Activated CD8-positive, alpha-beta memory T cell treated with anti-CD3 and anti-CD28 coated beads, Interleukin-2, amount 50 U/mL, for 4 hours (primary cell): Measurements from ENCODE around the gene SH3PXD2A.

Experiments
- DNase-seq: peaks from one replicate; pipeline ENCODE4 v3.0.0-alpha.2; 2020

Gene SH3PXD2A

DNA sequence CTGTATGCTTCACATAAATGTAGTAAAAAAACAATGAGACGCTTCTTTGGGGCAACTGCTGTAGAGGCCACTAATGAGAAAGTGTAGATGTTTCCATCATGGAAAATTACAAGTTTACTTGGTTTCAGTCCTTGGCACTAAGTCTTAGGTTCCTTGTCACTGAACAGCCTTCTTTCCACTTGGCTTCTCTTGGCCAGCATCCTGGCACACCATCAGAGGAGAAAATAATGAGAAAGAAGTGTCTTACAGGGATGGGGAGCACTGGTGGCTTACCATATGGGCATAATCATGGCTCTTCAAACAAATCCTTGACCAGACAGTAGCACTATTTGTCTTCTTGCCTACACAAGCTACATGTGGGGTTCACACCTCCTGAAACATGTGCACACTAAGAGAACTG, 22.5 kb upstream of the SH3PXD2A start:
- no peak for DNase-seq

DNA sequence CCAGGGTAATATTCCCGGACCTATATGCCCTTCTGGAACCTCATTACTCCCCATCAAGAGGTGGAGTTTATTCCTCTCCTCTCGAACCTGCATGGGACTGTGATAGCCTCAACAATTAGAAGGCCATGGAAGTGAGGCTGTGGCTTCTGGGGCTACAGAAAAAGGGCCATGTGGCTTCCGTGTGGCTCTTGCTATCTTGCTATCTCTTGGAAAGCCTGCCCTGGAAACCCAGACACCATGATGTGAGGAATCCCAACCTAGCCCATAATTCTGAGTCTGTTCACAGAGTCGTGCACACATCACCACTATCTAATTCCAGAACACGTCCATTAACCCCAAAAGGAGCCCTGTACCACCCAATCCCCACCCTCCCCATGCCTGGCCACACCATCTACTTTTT, 20.8 kb upstream of the SH3PXD2A start:
- DNase-seq: no peak

DNA sequence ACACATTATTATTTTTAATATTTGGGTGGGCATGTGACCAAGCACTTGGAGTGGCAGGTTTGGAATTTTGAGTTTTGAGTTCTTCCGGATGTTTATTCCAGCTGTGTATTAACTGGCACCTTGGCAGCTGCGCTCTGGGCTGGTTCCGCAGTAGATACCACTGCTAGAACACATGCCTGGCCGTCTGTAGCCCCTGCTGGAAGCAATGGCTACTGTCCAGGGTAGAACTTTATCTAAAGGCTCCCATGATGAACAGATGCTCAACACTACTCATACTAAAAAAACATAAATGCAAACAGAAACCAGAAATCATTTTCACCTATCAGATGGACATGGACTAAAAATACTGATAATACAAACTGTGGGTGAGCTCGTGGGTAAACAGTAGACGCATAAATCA, 19.4 kb upstream of the SH3PXD2A start:
- no peak for DNase-seq

DNA sequence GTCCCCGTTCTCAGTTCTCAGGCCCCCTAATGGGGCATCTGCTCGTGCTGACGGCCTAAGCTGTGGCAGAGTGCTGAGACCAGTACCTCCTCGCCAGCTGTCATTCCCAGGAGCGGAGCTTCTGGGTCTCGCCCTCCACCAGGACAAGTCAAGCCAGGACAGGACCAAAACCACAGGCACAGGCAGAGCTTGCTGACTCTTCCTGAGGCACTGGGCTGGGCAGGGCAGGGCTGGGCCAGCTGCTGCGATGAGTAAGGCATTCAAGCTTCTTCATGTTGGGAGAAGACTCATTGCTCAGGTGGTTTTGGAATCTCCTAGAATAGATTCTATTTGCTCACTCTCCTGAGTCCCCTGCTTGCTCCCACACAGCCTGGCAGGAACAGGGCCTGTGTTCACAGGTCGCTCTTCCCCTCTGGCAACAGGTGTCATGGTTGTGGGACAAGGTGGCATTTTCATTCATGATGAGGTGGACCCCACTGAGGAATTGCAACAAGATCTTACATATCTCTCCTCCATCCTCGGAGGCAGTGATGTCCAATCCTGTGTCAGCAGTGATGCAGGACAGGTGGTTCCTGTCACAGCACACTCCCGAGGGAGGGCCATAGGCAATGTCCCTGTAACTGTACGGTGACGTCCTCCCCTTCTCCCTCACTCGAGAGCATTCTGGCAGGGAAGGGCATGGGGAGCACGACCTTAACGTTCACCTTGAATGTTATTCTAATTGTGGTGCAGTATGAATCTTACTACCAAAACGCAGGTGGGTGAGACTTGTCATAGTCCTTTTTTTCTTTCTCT, 17.0 kb upstream of the SH3PXD2A start:
- DNase-seq: no peak

DNA sequence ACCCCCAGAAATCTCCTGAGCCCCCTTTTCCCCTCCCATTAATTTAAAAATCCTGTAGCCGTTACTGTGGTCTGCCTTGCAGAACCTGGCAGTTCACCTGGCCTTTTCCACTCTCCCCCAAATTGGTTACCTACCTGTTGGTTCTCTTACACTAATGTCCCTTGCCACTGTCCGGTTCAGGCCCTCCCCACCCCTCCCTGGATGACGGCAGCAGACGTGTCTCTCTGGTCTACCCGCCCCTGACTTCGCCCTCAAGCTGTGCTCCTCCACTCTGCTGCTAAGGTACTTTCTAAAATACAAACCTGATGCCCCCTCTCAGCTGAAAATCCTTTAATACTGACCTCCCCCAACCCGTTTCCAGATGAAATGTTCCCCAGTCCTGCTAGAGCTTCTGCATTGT, 15.6 kb upstream of the SH3PXD2A start:
- no peak for DNase-seq

DNA sequence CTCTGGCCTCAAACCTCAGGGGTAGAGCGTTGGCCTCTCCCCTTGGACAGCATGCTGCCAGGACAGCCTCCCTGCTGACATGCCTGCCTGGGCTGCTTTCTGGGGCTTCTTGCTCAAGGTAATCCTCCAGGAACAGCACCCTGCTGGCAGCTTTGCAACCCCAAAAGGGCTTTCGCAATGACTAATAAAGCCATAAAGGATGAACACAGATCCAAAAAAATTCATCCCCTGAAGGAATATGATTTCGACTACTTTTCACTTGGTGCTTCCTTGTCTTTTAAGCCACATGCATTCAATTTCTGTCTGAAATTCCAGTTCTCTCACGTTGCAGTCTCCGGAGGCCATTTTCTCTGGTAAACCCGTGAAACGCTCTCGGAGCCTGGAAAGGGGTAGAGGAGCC, 15.1 kb upstream of the SH3PXD2A start:
- no peak for DNase-seq

DNA sequence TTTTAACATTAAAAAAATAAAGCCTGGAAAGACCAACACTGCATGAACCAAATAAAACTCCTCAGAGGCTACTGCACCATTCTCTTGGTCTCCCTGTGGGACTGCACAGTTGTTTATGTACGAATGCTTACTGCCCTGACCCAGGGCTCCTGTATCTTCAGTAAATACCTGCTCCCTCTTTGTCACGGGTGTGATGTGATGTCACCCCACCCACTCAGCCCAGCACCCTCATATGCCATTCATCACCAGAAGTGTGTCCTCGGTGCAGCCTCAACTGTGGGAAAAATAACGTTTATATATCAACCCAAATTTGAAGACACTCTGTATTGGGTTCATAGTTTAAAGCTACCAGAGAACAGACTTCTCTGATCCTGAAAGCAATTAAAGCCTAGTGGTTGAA, 14.0 kb upstream of the SH3PXD2A start:
- DNase-seq: no peak

DNA sequence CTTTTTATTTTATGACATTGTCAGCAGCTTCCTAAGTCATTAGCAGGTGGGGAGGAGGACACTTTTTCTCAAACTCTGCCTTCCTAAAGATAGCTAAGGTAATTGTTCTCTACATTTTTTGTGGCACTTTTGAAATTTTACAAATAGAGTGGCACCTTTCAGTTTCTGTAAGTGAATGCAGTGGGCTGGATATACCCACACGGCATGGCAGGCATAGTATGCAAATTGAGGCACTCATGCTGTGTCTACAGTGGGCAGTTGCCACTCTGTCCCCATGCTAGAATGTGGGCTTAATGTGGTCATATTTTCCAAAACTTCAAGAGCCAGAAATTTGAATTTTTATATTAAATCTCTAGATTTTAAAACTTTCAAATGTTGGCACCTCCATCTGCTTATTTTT, 12.8 kb upstream of the SH3PXD2A start:
- DNase-seq: no peak

DNA sequence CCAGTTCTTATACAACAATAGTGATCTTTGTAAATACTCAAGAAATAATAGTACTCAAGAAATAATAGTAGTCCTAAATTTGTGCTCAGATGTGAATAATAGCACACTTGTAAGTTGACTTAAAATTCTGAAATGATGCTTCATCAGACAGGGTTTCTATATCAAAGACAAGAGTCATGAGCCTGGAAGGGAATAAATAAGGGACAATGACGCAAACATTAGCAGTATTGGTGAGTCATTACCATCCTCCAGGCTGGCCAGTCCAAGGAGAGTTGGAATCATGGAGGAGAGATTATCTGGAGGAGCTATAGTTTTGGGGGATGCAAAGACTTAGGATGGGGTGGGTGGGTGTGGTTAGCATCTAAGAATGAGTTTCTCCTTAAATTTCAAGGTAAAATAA, 6.1 kb upstream of the SH3PXD2A start:
- no peak for DNase-seq

DNA sequence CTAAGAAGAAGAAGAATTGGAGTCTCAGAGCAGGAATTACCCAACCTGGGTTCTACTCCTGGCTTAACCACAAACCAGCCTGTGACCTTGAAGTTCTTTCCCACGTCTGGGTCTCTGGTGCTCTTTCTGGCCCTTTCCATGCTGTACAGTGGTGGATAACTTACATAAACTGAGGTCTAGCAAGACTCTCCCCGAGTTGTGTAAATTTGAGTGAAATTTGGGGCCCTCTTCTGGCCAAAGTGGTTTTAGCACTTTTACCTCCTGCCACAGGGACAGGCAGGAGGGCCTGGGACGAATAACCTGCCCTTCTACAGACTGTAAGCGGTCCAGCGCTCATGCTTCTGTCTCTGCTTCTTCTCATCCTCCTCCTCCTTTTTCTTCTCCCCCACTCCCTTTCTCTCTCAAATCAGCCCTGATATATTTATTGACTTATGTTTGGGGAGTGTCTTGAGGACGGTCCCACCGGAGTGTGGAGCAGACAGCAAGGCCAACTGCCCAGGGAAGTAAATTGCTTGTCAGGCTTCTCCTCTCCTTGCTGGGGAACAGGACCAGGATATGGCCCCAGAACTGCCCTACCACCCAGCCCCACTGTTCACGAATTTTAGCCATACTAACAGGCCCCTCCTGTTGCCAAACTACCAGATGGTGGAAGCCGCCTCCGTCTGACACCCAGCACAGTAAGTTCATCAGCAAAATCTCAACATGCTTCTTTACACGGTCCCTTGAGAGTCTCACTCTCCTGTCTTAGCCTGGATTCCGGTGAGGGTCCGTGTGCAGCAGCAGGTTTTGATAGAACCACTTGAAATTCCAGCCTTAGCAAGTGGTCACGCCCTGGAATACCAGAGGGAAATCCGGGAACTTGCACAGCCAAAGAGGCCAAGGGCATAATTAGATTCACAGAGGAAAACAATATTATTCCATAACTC, 4.0 kb upstream of the SH3PXD2A start:
- peak; percentile 52 for DNase-seq

DNA sequence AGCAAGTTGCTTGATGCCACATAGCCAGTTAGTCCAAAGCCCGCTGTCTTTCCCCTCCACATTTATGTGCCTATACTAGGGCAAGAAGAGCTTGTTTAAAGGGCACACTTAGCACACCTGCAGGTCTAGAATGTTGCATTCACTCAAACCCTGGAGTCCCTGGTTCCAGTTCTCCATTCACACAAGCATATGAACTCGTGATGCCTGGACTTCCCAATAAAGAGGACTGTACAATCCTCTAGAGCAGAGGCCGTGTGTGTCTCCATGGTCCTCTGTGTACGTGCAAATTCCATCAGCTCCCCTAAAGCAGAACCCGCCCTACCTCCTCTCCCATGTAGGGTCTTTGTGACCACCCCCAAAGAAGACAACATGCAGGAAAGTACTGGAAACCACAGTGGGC, 3.0 kb upstream of the SH3PXD2A start:
- DNase-seq: no peak

DNA sequence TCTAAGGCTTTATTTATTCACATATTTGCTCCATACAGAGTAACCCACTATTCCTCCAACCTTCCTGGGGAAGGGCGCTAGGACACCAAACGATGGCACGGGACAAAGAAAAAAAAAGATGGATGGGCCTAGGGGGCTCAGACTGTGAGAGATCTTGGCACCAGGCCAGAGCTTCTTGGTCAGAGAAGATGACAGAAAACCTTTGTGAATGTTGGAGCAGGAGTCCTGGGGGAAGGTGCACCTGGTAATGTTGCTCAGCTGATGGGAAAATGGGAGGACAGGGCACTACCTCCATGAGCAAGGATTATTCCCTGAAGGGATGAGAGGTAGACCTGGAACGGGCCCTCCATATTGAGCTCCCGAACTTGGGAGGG, 1.4 kb upstream of the SH3PXD2A start:
- DNase-seq: no peak

DNA sequence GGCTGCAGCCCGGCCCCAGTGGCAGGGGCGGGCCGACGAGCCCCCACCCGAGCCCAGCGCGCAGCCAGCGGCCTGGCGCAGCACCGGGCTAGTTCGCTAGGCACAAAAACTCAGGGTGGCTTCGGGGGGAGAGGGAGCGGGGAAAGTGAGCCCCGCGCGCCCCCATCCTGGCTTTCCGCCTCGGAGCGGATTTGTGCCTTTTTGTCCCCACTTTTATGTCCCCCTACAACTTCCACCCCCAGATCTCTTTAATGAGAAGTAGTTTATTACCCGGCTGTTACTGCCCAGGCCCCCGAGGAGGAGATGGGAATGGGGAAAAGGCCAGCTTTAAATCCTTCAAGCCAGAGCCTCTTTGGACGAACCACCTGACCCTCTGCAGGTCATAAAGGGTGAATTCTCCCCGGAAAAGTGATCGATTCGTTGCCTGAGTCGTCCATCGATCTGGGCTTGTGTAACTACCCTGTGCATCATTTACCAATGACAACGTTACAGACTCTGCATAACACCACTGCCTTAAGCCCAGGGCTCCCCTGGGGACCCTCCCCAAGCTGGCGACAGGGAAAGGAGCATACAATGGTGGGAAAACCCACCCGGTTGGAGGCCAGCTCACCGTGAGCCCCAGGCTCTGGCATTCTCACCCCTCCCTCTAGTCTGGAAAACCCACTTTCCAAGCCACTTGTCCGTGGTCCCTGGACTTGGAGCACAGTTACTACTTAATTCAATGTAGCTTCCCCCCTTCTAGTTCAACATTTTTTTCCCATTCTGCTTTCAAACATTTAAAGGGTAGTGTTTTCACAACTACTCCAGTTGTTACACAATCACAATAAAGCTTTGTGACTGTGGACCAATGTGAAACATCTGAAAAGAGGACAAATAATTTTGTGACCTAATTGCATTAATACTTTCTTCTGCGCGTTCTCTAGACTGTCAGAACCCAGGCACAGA, 748 bp upstream of the SH3PXD2A start:
- no peak for DNase-seq

DNA sequence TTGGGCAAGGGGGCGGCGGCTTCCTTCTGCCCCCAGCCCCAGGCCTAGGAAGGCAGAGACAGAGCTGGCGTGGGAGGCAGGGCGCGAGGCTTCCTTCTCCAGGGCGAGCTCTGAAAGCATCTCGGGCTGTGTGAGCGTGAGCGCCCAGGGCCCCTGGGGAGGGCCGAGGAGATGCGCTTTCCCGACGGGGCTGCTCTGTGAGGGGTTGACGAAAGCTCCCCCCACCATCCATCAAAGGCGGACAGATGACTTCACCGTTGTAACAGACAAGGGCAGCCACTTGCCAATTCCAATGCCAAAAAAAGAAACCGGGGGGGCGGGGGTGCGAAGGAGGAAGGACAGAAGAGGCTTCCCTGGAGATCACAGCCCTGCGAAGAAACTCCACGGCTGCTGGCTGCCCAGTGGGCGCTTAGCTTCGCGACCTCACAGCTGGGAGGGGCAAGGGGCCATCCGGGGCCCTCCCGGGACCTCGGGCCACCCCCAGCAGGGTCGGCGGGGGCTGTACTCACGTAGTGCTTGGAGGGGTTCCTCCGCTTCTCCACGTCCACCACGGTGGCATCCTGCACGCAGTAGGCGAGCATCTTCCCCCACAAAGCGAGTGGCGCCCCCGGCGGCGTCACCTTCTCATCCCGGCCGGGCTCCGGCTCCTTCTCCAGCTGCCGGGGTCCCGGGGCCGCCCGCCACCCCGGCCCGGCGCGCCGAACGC, 537 bp downstream of the SH3PXD2A start:
- peak; percentile 21 for DNase-seq

DNA sequence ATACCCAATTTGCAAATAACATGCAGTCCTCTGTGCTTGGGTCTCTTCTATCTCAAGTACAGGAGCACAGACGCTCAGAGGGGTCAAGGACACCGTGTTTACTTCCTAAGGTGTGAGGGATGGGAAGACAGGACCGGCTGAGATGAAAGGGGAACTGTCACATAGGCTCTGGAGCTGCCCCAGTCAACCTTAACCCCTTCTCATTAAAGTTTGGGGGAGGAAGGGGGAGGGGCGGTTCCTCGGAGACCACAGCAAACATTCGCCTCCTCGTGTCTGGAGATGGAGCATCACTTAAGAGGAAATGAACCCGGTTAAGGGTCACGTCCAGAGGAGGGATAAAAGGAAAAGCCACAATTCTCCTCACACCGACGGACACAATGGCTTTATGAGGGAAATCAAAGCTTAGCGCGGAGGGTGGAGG, 1.1 kb downstream of the SH3PXD2A start:
- DNase-seq: no peak

DNA sequence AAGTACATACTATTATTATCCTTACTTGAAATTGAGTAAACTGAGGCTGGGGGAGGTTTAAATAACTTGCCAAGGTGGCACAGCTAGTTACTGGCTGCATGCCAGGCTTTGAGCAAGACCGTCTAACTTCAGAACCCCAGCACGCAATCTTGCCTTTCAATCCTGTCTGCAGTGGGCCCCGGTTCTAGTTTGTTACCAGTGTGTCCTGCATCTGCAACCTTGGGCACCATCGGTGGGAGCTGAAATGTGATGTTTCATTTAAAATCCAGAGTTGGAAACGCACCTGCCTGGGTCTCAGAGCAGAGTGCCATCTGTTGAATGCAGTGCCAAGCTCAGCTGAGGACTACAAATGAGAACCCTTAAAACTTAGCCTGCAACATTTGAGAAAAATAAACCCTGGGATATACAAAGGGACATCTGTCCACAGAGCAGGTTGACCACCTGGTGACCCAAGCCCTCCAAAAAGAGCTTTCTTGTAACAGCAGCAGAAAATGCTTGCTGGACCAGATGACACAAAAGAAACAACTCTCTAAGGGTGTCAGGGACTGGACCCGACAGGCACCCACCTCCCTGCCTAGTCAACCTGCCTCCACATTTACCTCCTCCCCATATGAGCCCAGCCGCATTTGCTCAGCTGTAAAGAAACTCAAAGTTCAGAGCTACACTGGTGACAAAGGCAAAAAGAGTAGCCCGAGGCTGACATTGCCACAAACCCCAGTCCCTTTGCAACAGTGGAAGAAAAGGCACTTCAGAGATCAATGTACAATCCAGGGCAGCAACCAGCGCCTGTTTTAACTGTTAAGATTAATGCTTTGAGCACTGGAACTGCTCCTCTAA, 1.7 kb downstream of the SH3PXD2A start:
- DNase-seq: no peak

DNA sequence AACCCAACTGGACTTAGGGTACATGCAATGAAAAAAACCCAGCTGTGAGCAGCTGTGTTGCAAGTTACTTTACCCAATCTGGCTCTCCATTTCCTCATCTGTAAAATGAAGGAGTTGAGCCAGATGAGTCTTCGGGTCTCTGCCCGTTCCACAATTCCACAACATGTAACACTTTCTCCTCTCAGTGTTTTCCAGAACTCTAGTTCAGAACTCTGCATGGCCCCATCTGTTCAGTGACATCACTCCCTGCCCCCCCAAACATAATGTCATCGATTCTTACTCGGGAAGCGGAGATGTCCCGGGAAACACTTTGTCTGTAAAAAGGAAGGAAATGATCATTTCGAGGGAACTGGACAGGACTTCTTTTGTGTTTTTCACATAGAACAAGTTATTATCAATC, 2.5 kb downstream of the SH3PXD2A start:
- no peak for DNase-seq

DNA sequence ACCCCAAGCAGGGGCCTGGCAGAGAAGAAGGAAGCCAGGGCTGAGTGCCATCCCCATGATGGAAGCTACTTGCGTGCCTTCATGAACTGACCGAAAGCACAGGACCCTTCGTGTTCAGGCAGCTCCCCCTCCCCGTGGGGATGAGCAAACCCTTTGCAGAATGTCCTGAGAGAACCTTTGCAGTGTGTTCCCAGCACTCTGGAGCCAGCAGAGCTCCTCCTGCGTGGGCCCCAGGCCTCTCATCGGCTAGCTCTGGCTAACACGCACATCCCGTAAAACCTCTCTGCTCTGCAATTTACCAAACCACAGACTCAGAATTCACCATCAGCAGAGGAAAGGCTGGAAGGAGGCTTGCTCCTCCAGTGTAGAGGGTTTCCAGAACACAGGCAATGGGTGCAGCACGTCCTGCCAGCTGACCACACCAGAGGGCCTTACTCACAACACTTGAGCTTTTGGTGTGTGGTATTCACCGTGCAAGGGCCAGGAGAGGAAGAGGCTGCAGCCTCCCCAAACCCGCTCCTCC, 3.1 kb downstream of the SH3PXD2A start:
- DNase-seq: no peak

DNA sequence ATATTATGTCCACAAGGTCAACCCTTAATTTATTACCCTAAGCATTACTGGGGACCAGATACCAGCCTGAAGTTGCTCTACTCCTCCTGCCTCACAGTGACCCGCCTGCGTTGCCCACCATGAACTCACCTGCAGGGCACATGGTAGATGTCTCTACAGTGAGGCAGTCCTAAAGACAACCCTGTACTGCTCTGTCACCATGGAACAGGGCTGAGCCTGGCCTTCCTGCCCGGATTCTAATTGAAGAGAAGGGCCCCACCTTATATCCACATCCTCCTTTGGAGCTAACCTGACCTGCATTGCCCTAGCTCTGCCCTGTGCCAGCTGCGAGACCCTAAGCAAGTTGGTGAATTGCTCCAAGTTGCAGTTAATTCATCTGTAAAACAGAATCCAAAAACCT, 4.1 kb downstream of the SH3PXD2A start:
- no peak for DNase-seq

DNA sequence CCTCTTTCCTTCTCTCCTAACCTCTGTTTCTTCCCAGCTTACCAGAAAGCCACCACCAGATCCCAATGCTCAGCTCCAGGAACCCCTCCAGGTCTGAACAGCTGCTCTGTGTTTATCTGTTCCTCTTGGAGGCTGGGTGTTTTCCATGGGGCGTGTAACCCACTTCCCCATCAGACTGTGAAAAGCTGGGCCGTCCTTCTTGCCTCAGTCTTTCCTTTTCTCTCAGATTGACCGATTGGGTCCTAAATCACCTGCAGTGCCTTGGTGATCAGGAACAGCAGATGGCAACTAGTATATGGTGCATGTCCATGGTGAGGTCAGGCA, 4.8 kb downstream of the SH3PXD2A start:
- no peak for DNase-seq

DNA sequence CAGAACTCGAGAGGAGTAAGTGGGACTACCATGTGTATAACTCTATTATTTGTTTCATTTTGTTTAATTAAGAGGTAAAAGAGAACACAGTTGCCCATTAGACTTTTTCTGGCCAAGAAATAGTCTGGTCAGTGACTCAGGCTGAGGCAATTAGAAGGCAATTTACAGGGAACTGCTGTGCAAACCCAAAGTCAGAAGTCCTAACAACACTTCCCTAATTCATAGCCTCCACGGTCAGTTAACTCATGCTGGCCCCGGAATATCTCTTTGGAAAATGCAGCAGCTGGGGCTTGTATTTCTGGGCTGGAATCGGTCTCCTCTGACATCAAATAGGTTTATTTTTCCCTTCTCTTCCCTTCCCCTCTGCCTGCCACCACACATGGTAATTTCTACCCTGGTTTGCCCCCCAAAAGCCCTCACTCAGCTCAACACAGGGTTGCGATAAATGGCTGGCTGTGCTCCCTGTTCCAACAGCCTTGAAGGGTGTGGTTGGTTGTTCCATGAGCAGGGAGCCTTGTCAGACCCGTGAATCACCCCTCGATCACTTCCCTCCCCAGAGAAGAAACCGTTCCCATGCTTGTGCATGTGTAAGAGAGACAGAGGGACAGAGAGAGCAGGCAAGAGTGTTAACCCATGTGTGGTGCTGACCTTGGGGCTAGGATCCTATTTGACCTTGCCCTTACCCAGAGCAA, 5.3 kb downstream of the SH3PXD2A start:
- no peak for DNase-seq
